ENCODE results near the gene TBKBP1. TPM values are rescaled to one million over a fixed set of nuclear protein-coding genes. Genes with fewer than 3 reads are reported as not detected.

TBKBP1 gene
- total RNA-seq, 4 donors from 2014 or later: 8.2 to 11.0 (median 10.0) TPM

DNA sequence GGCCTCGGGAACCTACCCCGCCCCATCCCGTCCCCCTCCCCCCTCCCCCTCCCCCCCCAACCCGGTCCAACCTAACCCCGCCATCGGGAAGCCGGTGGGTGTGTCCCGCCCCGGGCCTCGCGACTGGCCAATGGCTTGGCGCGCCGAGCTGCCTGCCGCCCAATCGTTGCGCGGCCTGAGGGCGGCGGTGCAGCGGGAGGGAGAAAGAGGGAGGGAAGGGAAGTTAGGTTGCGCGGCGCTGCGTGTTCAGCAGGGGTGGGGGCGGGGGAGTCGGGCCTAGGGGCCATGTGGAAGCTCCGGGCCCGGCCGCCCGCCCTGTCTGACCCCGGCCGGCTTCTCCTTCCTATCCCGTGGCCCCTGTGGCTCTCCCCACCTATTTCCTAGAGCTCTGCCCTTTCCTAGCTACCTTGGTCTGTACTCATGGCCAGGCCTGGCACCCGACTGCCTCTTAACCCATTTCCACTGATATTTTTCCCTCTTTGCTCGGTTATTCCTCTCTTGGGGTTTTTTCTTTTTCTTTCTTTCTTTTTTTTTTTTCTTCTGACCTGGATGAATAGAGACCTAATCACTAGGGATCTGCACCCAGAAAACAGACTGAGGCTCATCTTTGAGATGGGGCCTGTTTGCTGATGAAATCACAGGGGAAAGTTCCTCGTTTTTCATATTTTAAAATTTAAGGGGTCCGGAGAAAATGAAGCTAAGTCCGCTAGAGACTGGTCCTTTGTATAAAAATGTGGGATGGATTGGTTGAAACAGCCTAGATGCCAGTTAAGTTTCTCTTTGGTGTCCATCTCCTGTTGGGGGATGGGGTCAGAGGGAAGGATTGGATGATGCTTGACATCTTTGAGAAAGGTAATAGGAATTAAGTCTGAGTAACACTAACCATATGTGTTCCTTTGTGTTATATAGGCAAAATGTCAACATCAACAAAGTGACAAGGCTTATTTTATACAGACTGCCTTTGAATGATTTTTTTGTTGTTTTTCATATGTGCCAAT lies 43.1 kb upstream of the TBKBP1 start:
- H3K4me3 ChIP-seq (replicated peaks in 1 of 3): peak overlapping the region in 2 of 3 donors; percentile 94 to 97
- H3K36me3 ChIP-seq: peaks cover 27 to 32% of the 10 kb centered on the region in 2 donors
- H3K4me1 ChIP-seq: peaks cover 11 to 18% of the 10 kb centered on the region in 2 donors
- no peaks in the 10 kb centered on the region for H3K27me3 ChIP-seq
- WGBS, 2 donors: 4% methylated on average over 11 to 21 of the region's 39 CpGs
- TF ChIP-seq, protein P1, sequence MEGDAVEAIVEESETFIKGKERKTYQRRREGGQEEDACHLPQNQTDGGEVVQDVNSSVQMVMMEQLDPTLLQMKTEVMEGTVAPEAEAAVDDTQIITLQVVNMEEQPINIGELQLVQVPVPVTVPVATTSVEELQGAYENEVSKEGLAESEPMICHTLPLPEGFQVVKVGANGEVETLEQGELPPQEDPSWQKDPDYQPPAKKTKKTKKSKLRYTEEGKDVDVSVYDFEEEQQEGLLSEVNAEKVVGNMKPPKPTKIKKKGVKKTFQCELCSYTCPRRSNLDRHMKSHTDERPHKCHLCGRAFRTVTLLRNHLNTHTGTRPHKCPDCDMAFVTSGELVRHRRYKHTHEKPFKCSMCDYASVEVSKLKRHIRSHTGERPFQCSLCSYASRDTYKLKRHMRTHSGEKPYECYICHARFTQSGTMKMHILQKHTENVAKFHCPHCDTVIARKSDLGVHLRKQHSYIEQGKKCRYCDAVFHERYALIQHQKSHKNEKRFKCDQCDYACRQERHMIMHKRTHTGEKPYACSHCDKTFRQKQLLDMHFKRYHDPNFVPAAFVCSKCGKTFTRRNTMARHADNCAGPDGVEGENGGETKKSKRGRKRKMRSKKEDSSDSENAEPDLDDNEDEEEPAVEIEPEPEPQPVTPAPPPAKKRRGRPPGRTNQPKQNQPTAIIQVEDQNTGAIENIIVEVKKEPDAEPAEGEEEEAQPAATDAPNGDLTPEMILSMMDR (IDR thresholded peaks at IDR 0.05): no peak
- no peak for TF ChIP-seq POLR2A (IDR thresholded peaks at IDR 0.05)
- H3K27ac ChIP-seq: peak overlapping the region in 2 of 3 donors; percentile 89 to 92
- peak; percentile 96 to 97 for DNase-seq
- H3K9me3 ChIP-seq: no peaks in the 10 kb centered on the region
- intact Hi-C loops (cut with DNase I): no loop called here

DNA sequence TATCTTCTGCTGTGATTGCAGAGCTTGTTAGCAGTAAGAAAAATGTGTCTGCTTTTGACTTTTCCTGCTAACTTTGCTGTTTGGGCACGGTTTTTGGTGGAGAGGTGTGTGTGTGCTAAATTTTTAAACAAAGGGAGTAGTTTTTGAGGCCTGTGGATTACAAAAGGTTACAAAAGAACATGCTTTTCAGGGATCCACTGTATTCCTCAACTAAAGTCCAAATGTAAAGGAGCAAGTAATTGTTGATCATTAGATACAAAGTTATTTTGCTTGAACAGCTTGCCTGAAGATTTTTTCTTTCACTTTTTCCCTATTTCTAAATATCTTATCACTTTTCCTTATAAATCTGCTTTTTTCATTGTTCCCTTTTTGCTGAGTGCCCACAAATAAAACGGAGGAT lies 42.3 kb upstream of the TBKBP1 start:
- Histone ChIP-seq H3K27me3 (no peaks in the 10 kb centered on the region), H3K4me1 (peaks cover 11 to 18% of the 10 kb centered on the region in 2 donors), H3K36me3 (peaks cover 34% of the 10 kb centered on the region in 2 donors), H3K27ac (no peak overlapping the region), H3K4me3 (replicated peaks in 1 of 3) (no peak overlapping the region), H3K9me3 (no peaks in the 10 kb centered on the region)
- WGBS, 2 donors: 55 to 59% methylated on average over 2 of the region's 2 CpGs
- intact Hi-C loops (cut with DNase I): no loop called here
- DNase-seq: no peak
- no peak for TF ChIP-seq POLR2A (IDR thresholded peaks at IDR 0.05)
- TF ChIP-seq, protein P1 (IDR thresholded peaks at IDR 0.05): no peak

DNA sequence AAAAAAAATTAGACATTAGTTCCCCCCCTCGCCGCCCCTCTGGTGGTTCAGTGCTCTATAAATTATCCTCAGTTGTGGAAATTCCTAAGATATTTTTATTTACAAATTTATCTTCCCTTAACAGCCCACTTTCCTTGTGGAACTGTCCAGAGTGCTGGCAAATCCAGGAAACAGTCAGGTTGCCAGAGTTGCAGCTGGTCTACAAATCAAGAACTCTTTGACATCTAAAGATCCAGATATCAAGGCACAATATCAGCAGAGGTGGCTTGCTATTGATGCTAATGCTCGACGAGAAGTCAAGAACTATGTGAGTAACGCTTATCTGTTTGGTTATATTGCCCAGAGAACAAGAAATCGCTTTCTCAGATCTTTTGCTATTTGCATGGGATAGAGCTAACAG lies 41.4 kb upstream of the TBKBP1 start:
- H3K9me3 ChIP-seq: no peaks in the 10 kb centered on the region
- H3K27ac ChIP-seq: no peak overlapping the region
- peaks cover 43% of the 10 kb centered on the region in 2 donors for H3K36me3 ChIP-seq
- H3K4me1 ChIP-seq: peaks cover 11 to 18% of the 10 kb centered on the region in 2 donors
- 89 to 94% methylated on average over 6 of the region's 6 CpGs for WGBS, 2 donors
- H3K4me3 ChIP-seq (replicated peaks in 1 of 3): no peak overlapping the region
- DNase-seq: no peak
- intact Hi-C loops (cut with DNase I): no loop called here
- no peak for TF ChIP-seq POLR2A (IDR thresholded peaks at IDR 0.05)
- TF ChIP-seq, protein P1 (IDR thresholded peaks at IDR 0.05): no peak
- no peaks in the 10 kb centered on the region for H3K27me3 ChIP-seq

DNA sequence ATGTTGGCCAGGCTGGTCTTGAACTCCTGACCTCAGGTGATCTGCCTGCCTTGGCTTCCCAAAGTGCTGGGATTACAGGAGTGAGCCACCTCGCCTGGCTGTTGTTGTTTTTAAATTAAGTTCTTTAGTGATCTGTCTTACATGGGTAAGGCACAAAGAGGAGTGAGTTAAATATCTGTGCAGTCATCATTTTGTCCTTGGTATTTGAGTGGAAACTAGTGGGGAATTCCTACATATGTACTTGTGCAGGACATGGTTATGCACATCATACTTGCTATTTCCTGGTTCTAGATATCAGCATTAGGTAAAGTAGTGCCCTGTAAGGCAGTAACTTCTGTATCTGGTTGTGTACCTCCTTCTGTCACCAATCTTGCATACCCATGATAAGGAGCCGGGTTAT lies 40.5 kb upstream of the TBKBP1 start:
- 47 to 89% methylated on average over 2 of the region's 2 CpGs for WGBS, 2 donors
- intact Hi-C loops (cut with DNase I): no loop called here

More for the DNA sequence above, 40.5 kb upstream of the TBKBP1 start:
- Histone ChIP-seq H3K9me3 (no peaks in the 10 kb centered on the region), H3K36me3 (peaks cover 52% of the 10 kb centered on the region in 2 donors), H3K4me3 (replicated peaks in 1 of 3) (no peak overlapping the region), H3K27me3 (no peaks in the 10 kb centered on the region), H3K4me1 (peaks cover 8 to 15% of the 10 kb centered on the region in 2 donors), H3K27ac (no peak overlapping the region)
- no peak for DNase-seq
- no peak for TF ChIP-seq POLR2A (IDR thresholded peaks at IDR 0.05)
- TF ChIP-seq, protein P1 (IDR thresholded peaks at IDR 0.05): no peak

Data from thyroid gland (tissue), 4 donors.